SH-SY5Y (cell line): ENCODE measurements around the gene PPP2R2D.

Source experiments
- GATA2 ChIP-seq: IDR thresholded peaks from 2 replicates; pipeline ENCODE4 v1.6.1; 2011; ENCODE audit warnings: mild to moderate bottlenecking, low read depth, low read length
- GATA3 ChIP-seq: IDR thresholded peaks from 2 replicates; pipeline ENCODE4 v1.6.1; 2011; ENCODE audit warnings: low read depth, mild to moderate bottlenecking, low read length, moderate library complexity

PPP2R2D gene

DNA sequence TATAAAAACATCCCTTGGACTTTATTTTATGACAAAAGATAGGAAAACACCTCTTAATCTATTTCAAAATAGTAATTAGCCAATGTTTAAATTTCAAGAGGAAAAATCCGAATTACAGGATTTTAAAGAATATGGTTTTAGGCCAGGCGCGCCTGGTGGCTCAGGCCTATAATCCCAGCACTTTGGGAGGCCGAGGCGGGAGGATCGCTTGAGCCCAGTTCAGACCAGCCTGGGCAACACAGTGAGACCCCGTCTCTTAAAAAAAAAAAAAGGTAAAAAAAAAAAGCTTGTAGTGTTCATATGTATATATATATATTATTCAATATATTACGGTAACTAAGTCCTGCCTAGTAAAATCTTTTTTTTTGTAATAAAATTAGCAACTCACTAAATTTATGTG, 79.5 kb downstream of the PPP2R2D start:
- TF ChIP-seq GATA2 (no peak), GATA3 (no peak)

DNA sequence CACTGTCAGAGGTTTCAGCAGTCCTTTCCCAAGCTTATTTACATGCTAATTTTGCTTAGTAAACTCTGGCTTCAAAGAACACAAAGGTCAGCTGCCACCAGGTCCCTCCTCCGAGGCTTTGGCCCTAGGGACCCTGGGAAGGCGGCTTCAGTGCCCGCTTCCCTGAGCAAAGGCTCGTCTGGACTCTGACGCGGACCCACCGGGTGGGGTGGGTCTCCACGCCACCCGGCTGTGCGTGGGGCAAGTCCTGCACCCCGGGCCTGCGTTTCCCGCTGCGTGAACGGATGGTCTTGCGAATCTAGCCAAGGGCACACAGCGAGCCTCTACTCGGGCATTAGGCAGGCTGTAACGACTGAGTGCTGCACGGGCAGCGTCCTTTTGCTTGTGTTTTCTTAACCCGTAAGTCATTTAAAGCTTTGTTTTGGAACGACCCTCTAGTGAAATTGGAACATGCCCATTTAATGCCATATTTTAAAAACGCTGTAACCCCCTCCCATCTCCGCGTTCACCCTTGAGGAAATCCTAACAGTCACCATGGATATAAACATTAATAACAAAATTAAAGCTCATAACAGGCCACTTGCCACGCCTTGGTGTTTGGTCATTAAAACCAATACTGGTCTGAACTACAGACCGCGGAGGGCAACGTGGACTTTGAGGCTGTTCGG, 80.1 kb downstream of the PPP2R2D start:
- TF ChIP-seq GATA3, result no peak

DNA sequence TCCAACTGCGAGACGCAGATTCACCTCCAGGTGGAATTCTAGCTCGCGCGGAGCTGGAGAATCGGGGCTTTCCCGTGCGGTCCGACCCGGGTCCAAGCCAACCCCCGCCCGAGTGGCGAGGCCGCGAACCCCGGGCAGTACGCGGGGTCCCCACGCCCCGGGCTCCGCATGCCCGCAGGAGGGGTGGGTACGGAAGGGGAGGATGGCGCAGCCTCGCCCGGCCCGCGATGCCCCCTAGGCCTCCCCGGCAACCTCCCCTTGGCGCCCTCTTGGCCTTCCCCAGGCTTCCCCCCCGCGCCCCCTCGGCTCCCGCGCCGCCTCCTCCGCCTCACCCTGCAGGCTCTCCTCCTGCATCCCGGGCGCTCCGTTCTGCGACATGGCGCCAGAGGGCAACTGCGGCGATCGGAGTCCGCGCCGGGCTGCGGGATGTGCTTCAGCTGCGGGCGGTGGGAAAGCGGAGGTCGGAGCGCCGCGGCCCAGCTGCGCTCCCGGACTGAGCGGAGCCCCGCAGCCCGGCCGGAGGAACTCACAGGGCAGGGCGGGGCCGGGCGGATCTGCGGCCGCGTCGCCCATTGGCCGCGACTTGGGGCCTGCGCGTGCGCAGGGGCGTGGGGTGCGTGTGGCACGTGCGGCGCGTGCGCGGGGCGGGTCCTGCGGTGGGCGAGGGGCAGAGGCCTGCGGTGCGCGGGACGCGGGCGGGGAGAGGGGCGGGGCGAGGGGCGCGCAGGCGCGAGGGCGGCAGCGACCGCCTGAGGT, 80.8 kb downstream of the PPP2R2D start, which contains the start of gene BNIP3:
Gene BNIP3 (minus strand): TSS at position 495 of the 756 bp plus-strand sequence. CDS start 117 bp downstream, at position 378.
- no peak for TF ChIP-seq GATA2
- no peak for TF ChIP-seq GATA3

DNA sequence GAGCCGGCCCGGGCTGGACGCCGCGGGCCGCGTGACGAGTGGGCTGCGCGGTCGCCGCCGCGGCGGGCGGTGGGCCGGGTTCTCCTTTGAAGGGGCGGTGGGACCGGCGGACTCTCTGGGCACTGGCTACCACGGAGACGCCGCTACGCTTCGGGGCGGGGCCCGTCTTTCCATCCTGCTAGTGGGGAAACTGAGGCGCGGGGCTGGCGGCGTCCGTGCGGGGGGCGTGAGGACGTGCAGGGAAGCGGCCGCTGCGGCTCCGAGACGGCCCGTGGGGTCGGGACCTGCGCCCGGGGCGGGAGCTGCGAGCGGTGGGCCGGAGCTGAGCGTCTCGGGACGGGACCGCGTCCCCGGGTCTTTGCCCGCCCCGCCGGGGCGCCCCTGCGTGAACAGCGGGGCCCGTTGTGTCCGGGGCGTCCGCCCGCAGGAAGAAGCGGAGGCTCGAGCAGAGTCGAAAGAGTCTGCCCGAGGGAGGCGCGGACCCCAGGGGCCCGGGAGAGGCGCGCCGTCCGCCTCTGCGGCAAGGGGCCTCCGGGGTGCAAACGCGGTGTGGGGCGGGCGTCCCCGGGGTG, 81.5 kb downstream of the PPP2R2D start:
- TF ChIP-seq GATA2 (no peak), GATA3 (no peak)

GRCh38 chr10:131982796-131983195, 82.0 kb downstream of the PPP2R2D start:
- TF ChIP-seq GATA2 (no peak), GATA3 (no peak)

- TF ChIP-seq GATA2 (no peak), GATA3 (no peak)
These were observed 83.0 kb downstream of the PPP2R2D start for GRCh38 chr10:131983780-131984179.

GRCh38 chr10:131991726-131992125, 90.9 kb downstream of the PPP2R2D start:
- TF ChIP-seq GATA3 (no peak), GATA2 (no peak)

- TF ChIP-seq GATA3, result no peak
- no peak for TF ChIP-seq GATA2
These were observed 92.5 kb downstream of the PPP2R2D start for GRCh38 chr10:131993275-131993674.

- no peak for TF ChIP-seq GATA3
- no peak for TF ChIP-seq GATA2
These were observed 93.6 kb downstream of the PPP2R2D start for GRCh38 chr10:131994435-131994834.

DNA sequence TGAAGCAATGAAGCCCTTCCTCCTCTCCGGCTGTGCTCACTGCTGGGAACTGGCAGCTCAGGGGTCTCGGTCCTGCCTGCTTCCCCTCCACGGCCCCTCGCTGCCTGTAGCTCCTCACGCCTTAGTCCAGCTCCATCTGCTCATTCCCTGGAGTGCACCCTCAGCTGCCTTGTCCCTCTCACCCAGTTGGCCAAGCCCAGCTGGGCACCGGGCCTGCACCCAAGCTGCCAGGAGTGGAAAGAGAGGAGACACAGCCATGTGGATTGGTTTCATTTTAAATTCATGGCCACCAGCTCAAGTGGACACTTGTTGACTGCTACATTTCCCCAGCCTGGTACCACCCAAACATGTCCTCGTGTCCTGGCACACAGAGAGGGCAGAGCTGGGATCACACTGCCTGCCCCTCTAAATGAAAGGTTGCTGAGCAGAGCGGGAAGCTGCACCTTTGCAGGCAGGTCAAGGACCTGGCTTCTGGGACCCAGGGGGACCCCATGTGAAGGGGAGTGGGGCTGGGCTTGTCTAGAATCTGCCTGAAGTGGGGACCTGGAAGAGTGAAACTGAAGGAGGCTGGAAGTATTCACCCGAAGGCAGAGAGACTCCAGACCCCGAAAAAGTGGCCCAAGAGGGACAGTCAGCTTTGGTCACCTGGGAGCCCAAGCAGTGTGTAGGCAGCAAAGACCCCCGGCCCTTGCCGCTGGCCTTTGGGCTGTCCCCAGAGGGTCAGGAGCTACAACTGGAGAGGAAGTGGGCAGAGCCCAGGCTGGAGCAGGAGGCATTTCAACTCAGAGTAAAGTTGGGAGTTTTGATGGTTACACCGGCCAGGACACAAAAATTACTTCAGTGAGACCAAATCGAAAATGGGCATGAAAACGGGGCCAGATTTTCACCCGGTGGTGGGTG, 95.9 kb downstream of the PPP2R2D start:
- no peak for TF ChIP-seq GATA2
- TF ChIP-seq GATA3, result no peak

DNA sequence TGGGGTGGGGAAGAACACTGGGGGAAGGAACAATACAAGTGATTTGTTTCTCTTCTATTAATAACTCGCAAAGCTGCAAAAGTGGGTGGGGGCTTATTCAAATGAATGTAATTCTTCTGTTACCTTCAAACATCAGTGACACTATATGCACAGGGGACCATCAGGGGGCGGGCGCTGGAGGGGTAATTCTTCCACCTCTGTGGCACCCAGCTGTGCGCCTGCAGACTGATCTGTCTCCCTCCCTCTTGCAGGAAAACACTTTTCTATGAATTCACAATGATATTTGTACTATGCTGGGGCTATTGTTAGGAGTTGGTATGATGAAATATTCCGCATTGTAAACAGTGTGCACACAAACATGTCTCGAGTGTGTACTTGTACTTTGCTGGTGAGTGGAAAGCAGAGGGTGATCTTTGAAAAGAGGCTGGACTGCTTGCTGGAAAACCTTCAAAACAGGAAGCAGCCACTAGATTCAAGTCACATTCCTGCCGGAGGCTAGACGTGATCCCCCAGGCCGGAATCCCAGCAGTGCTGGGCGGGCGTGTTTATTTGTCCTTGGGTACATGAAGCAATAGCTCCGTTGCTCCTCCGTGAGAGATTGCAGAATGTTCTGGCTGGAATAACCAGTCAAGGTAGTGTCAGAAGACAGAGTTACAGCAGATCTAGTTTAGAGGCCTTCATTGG, 96.7 kb downstream of the PPP2R2D start:
- TF ChIP-seq GATA3 (no peak), GATA2 (no peak)

DNA sequence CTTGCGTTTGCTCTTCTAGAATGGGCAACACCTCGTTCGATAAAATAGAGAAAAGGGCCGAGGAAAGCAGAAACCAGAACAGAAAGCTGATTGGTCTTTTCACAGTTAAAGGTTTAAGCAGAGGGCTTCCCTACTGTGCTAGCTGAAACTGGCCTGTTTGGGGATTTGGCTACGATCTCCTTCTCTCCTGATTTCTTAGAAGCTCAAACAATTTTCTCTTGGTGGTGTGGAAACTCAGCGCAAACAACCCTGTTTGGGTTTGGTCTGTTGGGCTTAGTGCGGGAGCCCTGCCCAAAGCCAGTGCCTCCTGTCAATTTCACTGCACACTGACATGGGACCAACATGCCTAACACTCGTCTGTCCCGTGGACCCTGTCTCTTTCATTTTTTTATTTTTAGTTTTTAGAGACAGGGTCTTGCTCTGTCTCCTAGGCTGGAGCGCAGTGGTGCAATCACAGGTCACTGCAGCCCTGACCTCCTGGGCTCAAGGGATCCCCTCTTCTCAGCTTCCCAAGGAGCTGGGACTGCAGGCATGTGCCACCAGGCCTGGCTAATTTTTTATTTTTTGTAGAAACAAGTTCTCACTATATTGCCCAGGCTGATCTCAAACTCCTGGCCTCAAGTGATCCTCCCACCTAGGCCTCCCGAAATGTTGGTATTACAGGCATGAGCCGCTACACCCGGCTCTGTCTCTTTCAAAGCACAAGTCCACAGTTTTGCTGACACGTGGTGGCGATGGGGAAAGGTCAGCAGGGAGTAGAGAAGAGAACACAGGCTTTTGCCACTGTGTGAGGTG, 97.4 kb downstream of the PPP2R2D start:
- no peak for TF ChIP-seq GATA3
- TF ChIP-seq GATA2, result no peak
